ENCODE data around the gene FREM3.

FREM3 gene

GRCh38 chr4:143558286-143558685 is 142.2 kb downstream of the FREM3 start:
- TF ChIP-seq, protein P1, sequence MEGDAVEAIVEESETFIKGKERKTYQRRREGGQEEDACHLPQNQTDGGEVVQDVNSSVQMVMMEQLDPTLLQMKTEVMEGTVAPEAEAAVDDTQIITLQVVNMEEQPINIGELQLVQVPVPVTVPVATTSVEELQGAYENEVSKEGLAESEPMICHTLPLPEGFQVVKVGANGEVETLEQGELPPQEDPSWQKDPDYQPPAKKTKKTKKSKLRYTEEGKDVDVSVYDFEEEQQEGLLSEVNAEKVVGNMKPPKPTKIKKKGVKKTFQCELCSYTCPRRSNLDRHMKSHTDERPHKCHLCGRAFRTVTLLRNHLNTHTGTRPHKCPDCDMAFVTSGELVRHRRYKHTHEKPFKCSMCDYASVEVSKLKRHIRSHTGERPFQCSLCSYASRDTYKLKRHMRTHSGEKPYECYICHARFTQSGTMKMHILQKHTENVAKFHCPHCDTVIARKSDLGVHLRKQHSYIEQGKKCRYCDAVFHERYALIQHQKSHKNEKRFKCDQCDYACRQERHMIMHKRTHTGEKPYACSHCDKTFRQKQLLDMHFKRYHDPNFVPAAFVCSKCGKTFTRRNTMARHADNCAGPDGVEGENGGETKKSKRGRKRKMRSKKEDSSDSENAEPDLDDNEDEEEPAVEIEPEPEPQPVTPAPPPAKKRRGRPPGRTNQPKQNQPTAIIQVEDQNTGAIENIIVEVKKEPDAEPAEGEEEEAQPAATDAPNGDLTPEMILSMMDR (IDR thresholded peaks at IDR 0.05) = no peak
- Histone ChIP-seq H3K4me3 (ENCODE audit: low read depth in 1 of 2, low read length in 1 of 2) (no peak overlapping the region), H3K4me1 (ENCODE audit: control insufficient read depth in 1 of 2, insufficient read depth in 1 of 2, low read depth in 1 of 2, low read length in 1 of 2) (peaks cover 11 to 12% of the 10 kb centered on the region in 2 experiments), H3K27ac (no peak overlapping the region), H3K36me3 (peaks cover 18% of the 10 kb centered on the region), H3K9me3 (no peaks in the 10 kb centered on the region), H3K27me3 (peaks cover 27% of the 10 kb centered on the region)

DNA sequence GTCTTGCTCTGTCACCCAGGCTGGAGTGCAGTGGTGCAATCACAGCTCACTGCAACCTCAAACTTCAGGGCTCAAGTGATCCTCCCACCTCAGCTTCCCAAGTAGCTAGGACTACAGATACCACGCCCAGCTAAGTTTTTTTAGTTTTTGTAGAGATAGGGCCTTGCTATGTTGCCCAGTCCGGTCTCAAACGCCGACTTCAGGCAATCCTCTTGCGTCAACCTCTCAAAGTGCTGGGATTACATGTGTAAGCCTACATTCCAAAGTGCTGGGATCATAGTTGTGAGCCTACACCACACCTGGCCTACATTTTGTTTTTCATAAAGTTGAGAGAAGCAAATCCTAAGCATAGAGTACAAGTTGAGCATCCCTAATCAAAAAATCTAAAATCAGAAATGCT is 144.8 kb downstream of the FREM3 start:
- no peak overlapping the region for H3K27ac ChIP-seq
- TF ChIP-seq, protein P1 (IDR thresholded peaks at IDR 0.05) = no peak

DNA sequence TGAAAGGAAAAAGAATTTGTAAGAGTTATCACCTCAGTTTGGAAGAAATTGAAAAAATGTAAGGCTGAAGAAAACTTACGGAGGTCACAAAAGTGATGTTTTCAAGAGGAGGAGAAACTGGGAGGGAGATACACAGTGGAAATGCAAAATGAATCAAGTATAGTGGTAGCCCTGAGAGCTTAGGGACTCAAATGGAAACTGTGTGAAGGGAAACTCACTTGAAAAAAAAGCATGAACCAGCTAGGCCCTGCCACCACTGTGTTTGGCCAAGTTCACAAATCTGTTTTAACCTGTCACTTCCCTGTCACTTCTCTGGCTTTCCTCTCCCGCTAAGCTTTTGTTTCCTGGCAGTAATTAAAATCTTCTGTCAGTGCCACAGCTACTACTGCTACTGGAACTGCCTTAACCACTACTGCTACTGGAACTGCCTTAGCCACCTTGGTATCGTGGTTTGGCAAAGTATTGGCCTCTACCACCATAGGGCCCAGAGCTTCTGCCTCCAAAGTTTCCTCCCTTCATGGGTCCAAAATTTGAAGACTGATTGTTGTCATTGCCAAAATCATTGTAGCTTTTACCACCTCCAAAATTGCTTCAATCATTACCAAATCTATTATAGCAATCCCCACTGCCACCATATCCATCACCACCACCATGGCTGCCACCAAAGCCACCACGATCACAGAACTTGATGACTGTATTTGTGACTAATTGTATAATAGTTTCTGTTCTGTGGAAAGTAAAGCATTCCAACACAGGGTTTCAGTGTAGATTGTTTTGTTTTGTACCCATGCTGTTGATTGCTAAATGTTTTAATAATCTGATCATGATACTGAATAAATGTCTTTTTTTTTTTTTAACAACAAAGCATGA is 145.5 kb downstream of the FREM3 start:
- Histone ChIP-seq H3K36me3 (peaks cover 50% of the 10 kb centered on the region), H3K4me1 (ENCODE audit: control insufficient read depth in 1 of 2, insufficient read depth in 1 of 2, low read depth in 1 of 2, low read length in 1 of 2) (peaks cover 11 to 12% of the 10 kb centered on the region in 2 experiments), H3K9me3 (no peaks in the 10 kb centered on the region), H3K4me3 (ENCODE audit: low read depth in 1 of 2, low read length in 1 of 2) (no peak overlapping the region), H3K27me3 (peaks cover 16% of the 10 kb centered on the region), H3K27ac (no peak overlapping the region)
- TF ChIP-seq, protein P1 (IDR thresholded peaks at IDR 0.05) = no peak

More for the DNA sequence above, 144.8 kb downstream of the FREM3 start:
- Histone ChIP-seq H3K4me3 (ENCODE audit: low read depth in 1 of 2, low read length in 1 of 2) (no peak overlapping the region), H3K9me3 (no peaks in the 10 kb centered on the region), H3K36me3 (peaks cover 43% of the 10 kb centered on the region), H3K27me3 (peaks cover 23% of the 10 kb centered on the region), H3K4me1 (ENCODE audit: control insufficient read depth in 1 of 2, insufficient read depth in 1 of 2, low read depth in 1 of 2, low read length in 1 of 2) (peaks cover 11 to 12% of the 10 kb centered on the region in 2 experiments)

DNA sequence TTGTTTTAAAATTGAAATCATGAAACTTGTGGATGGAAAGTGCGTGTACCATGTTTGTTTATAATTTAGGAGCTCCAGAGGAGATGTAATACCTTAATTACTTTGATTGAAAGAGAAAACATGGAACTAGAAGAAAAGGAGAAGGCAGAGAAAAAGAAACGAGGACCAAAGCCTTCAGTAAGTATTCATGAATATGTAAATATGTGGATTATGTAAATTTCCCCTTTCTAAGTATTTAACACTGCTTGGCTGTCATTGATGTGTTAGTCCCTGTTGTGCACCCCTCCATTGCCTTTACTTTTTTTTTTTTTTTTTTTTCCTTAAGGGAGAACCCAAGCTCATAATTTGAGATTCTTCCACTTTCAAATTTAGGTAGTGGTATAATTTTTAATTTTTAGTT is 150.5 kb downstream of the FREM3 start:
- TF ChIP-seq, protein P1 (IDR thresholded peaks at IDR 0.05) = no peak
- H3K9me3 ChIP-seq = no peaks in the 10 kb centered on the region
- no peak overlapping the region for H3K4me3 ChIP-seq (ENCODE audit: low read depth in 1 of 2, low read length in 1 of 2)
- no peak overlapping the region for H3K27ac ChIP-seq
- H3K36me3 ChIP-seq = peaks cover 95% of the 10 kb centered on the region
- H3K4me1 ChIP-seq (ENCODE audit: control insufficient read depth in 1 of 2, insufficient read depth in 1 of 2, low read depth in 1 of 2, low read length in 1 of 2) = no peaks in the 10 kb centered on the region
- no peaks in the 10 kb centered on the region for H3K27me3 ChIP-seq

- no peaks in the 10 kb centered on the region for H3K9me3 ChIP-seq
- H3K4me3 ChIP-seq (ENCODE audit: low read depth in 1 of 2, low read length in 1 of 2) = no peak overlapping the region
- TF ChIP-seq, protein P1 (IDR thresholded peaks at IDR 0.05) = no peak
- H3K27me3 ChIP-seq = no peaks in the 10 kb centered on the region
- H3K36me3 ChIP-seq = peaks cover 99% of the 10 kb centered on the region
- no peaks in the 10 kb centered on the region for H3K4me1 ChIP-seq (ENCODE audit: control insufficient read depth in 1 of 2, insufficient read depth in 1 of 2, low read depth in 1 of 2, low read length in 1 of 2)
- H3K27ac ChIP-seq = no peak overlapping the region
Observed at GRCh38 chr4:143539670-143540023, 160.8 kb downstream of the FREM3 start.

Measured in neutrophil (primary cell).